K562 (cell line): Measurements from ENCODE around the gene SERPINA12. TPM values are rescaled to one million over a fixed set of nuclear protein-coding genes. Genes with fewer than 3 reads are reported as not detected.

Experiments used
- ATAC-seq: fragments of 200-7000 bp; cut with Tn5 transposase; 3 replicates; pipeline ENCODE4 v1.9.1; 2020; ENCODE audit warnings: moderate library complexity
- BruUV-seq: library from RNA; stranded (reverse); fragments of 400-500 nt; replicated peaks from 2 replicates; lab custom pipeline; 2021; lab: Mats Ljungman, UMichigan
- CTCF ChIA-PET: fragments of 300-600 bp; formaldehyde crosslinking; extraction: SDS; loops from one replicate; lab custom pipeline; 2021; ENCODE audit warnings: low intra/inter-chr PET ratio; lab: Yijun Ruan, JAX
- POLR2A ChIA-PET: fragments of 300-600, 350-650 bp; sonication (Branson Sonifier 250); formaldehyde crosslinking; extraction: SDS; loops from one replicate; lab custom pipeline; 2021; ENCODE audit warnings: antibody characterized with exemption, inconsistent platforms; lab: Yijun Ruan, JAX
- DNase-seq, 4 experiments: peaks; one replicate each; pipeline versions ENCODE4 v3.0.0 to v3.0.0-alpha.2; 2011 to 2018; ENCODE audit warnings: low spot score in 3 of 4, mixed read lengths in 3 of 4; ENCODE audit errors: extremely low read depth in 1 of 4
- FAIRE-seq: peaks from 2 replicates; lab custom pipeline; 2011; peaks lifted over from hg19 to GRCh38; lab: Jason Lieb, UNC
- H2AFZ ChIP-seq: 2 replicates; pipeline ENCODE4 v1.6.0; 2011; ENCODE audit warnings: low read depth, low read length, control low read depth, inconsistent platforms
- H3K27ac ChIP-seq: fragments of 200-600 bp; 3 replicates; pipeline ENCODE4 v1.8.0; 2011; ENCODE audit warnings: low read depth, mild to moderate bottlenecking, control low read depth, inconsistent platforms, low read length, moderate library complexity, mixed read lengths; ENCODE audit errors: extremely low read depth
- H3K27me3 ChIP-seq, 2 experiments: fragments of 300-600 bp in 1 of 2; 2 replicates in 1 of 2; 3 replicates in 1 of 2; pipeline versions ENCODE4 v1.6.0 to v1.8.0; 2011; ENCODE audit warnings: inconsistent platforms in 2 of 2, low read length in 2 of 2, mild to moderate bottlenecking in 1 of 2, mixed read lengths in 1 of 2, moderate library complexity in 1 of 2; ENCODE audit not compliant: control insufficient read depth in 2 of 2, insufficient read depth in 2 of 2
- H3K36me3 ChIP-seq: fragments of 300-600 bp; 3 replicates; pipeline ENCODE4 v1.8.0; 2011; ENCODE audit warnings: mild to moderate bottlenecking, low read length, inconsistent platforms; ENCODE audit not compliant: control insufficient read depth, insufficient read depth
- H3K4me1 ChIP-seq, 2 experiments: fragments of 200-600 bp in 1 of 2; replicated peaks in 1 of 2; 2 replicates in 1 of 2; 3 replicates in 1 of 2; pipeline versions ENCODE4 v1.5.1 to v1.8.0; 2011; ENCODE audit warnings: inconsistent platforms in 2 of 2, low read length in 2 of 2, mild to moderate bottlenecking in 1 of 2, mixed read lengths in 1 of 2, moderate library complexity in 1 of 2; ENCODE audit not compliant: control insufficient read depth in 2 of 2, insufficient read depth in 2 of 2
- H3K4me2 ChIP-seq: 2 replicates; pipeline ENCODE4 v1.6.1; 2011; ENCODE audit warnings: low read length, control low read depth, inconsistent platforms, mixed read lengths; ENCODE audit not compliant: insufficient read depth
- H3K4me3 ChIP-seq: fragments of 200-600 bp; sonication (generic), shearing (Covaris generic); 2 replicates; pipeline ENCODE4 v1.5.1; 2016; ENCODE audit warnings: control low read depth, inconsistent platforms
- H3K79me2 ChIP-seq: fragments of 200-600 bp; 3 replicates; pipeline ENCODE4 v1.8.0; 2011; ENCODE audit warnings: low read length, inconsistent platforms; ENCODE audit not compliant: control insufficient read depth, insufficient read depth
- H3K9ac ChIP-seq, 2 experiments: 2 replicates each; pipeline versions ENCODE4 v1.6.0 to v1.6.1; 2011; ENCODE audit warnings: low read depth in 2 of 2, low read length in 2 of 2, control low read depth in 1 of 2, inconsistent platforms in 1 of 2, mild to moderate bottlenecking in 1 of 2, mixed read lengths in 1 of 2; ENCODE audit not compliant: insufficient read depth in 1 of 2
- H3K9me1 ChIP-seq: one replicate; pipeline ENCODE4 v1.6.0; 2011; ENCODE audit warnings: inconsistent platforms, mild to moderate bottlenecking, low read length, moderate library complexity; ENCODE audit not compliant: control insufficient read depth, insufficient read depth
- H3K9me3 ChIP-seq: replicated peaks from 2 replicates; pipeline ENCODE4 v1.5.1; 2011; ENCODE audit warnings: low read depth, low read length, inconsistent platforms; ENCODE audit not compliant: control insufficient read depth, insufficient read depth
- H4K20me1 ChIP-seq: replicated peaks from 2 replicates; pipeline ENCODE4 v1.6.1; 2011; ENCODE audit warnings: low read length, inconsistent platforms, mixed read lengths; ENCODE audit not compliant: control insufficient read depth, insufficient read depth
- COPS2 ChIP-seq: fragments of 450-650 bp; conservative IDR thresholded peaks from 2 replicates; pipeline ENCODE4 v1.6.1; 2016; ENCODE audit warnings: mild to moderate bottlenecking, moderate library complexity
- CTBP1 ChIP-seq: fragments of 450-650 bp; IDR thresholded peaks from 2 replicates; pipeline ENCODE4 v1.6.1; 2016; ENCODE audit warnings: borderline replicate concordance
- FOXJ2 ChIP-seq: fragments of 200-800 bp; sonication (Bioruptor generic); IDR thresholded peaks from 2 replicates; pipeline ENCODE4 v1.6.1; 2016; ENCODE audit warnings: missing genetic modification characterization, missing compliant biosample characterization
- GABPA ChIP-seq: fragments of 200-800 bp; sonication (Bioruptor generic); conservative IDR thresholded peaks from 2 replicates; pipeline ENCODE4 v1.6.1; 2016; ENCODE audit warnings: low read depth, missing genetic modification characterization, missing compliant biosample characterization
- GABPB2 ChIP-seq: fragments of 250-450 bp; sonication (Bioruptor Pico); conservative IDR thresholded peaks from 2 replicates; pipeline ENCODE4 v1.5.1; 2021; ENCODE audit warnings: mild to moderate bottlenecking
- HDAC8 ChIP-seq: fragments of 450-650 bp; IDR thresholded peaks from 2 replicates; pipeline ENCODE4 v1.6.1; 2016; ENCODE audit warnings: mild to moderate bottlenecking, missing genetic modification characterization, moderate library complexity, missing compliant biosample characterization
- PHB ChIP-seq: fragments of 250-450 bp; sonication (Bioruptor Pico); IDR thresholded peaks from 2 replicates; pipeline ENCODE4 v1.5.0; 2021
- SETDB1 ChIP-seq: IDR thresholded peaks from one replicate; pipeline ENCODE4 v1.6.1; 2012; ENCODE audit warnings: low read length, control low read depth, inconsistent platforms
- SREBF1 ChIP-seq: fragments of 150-350 bp; IDR thresholded peaks from 2 replicates; pipeline ENCODE4 v1.6.1; 2014; ENCODE audit warnings: antibody characterized with exemption, low read depth, low read length, borderline replicate concordance
- TAL1 ChIP-seq: fragments of 450-650 bp; IDR thresholded peaks from 2 replicates; pipeline ENCODE4 v1.6.1; 2016; ENCODE audit warnings: mild to moderate bottlenecking
- ZBED1 ChIP-seq: IDR thresholded peaks from 2 replicates; pipeline ENCODE4 v1.6.1; 2014
- ZNF184 ChIP-seq: sonication (generic); formaldehyde crosslinking; IDR thresholded peaks from 2 replicates; pipeline ENCODE4 v1.5.0; 2020; ENCODE audit warnings: missing genetic modification reagents
- ZNF316 ChIP-seq: fragments of 450-650 bp; IDR thresholded peaks from 2 replicates; pipeline ENCODE4 v1.6.1; 2016
- ZNF766 ChIP-seq: fragments of 200-800 bp; sonication (Bioruptor generic); conservative IDR thresholded peaks from 2 replicates; pipeline ENCODE4 v1.6.1; 2016; ENCODE audit warnings: missing genetic modification characterization, missing compliant biosample characterization
- ZNF780A ChIP-seq: fragments of 250-450 bp; sonication (Bioruptor Pico); IDR thresholded peaks from 2 replicates; pipeline ENCODE4 v1.5.0; 2021; ENCODE audit warnings: mild to moderate bottlenecking
- WGBS: fragments of 100-300 bp; shearing (Covaris generic); methylation state at CpG from one replicate; pipeline ENCODE4 v1.1.6; 2016; ENCODE audit warnings: low coverage, mixed read lengths; ENCODE audit not compliant: insufficient coverage; ENCODE audit errors: missing lambda C conversion rate; 5-methylcytosine and 5-hydroxymethylcytosine counted together
- in situ Hi-C: fragments of 300-500 bp; cut with MboI; formaldehyde crosslinking; loops from 4 replicates; pipeline ENCODE4 v1.15.0; 2018; ENCODE audit warnings: inconsistent platforms, mixed read lengths
- intact Hi-C: fragments of 100-400 bp; cut with micrococcal nuclease; formaldehyde crosslinking; loops from 2 replicates; pipeline ENCODE4 v1.14.2; 2022
- polyA plus RNA-seq, 8 experiments: library from polyadenylated mRNA; depleted of rRNA in 4 of 8; stranded (reverse) in 5 of 8; unstranded in 3 of 8; fragments of >200 nt; fragmentation: Nextera tagmentation in 2 of 8; fragmentation: Illumina TruSeq in 1 of 8; extraction: Ambion mirVana in 2 of 8; extraction: Trizol in 1 of 8; gene quantifications; 2 replicates each; pipeline versions ENCODE4 v1.2.1 to v1.2.3, GENCODE V29; 2011 to 2014; ENCODE audit warnings: inconsistent platforms in 1 of 8, missing spikeins in 1 of 8
- total RNA-seq, 7 experiments: library from RNA; depleted of rRNA in 6 of 7; stranded (reverse); fragments of >200 nt in 6 of 7; fragmentation: Illumina TruSeq in 2 of 7; extraction: Trizol in 2 of 7; gene quantifications; 2 replicates each; pipeline versions ENCODE4 v1.2.1 to v1.2.3, GENCODE V29; 2011 to 2021; ENCODE audit warnings: low replicate concordance in 1 of 7
- TF ChIP-seq, protein P1 (sequence below): fragments of 200-800 bp; sonication (Bioruptor generic); IDR thresholded peaks from 2 replicates; pipeline ENCODE4 v1.6.1; 2017; ENCODE audit warnings: missing genetic modification characterization, missing compliant biosample characterization
- TF ChIP-seq, protein P2 (sequence below): fragments of 250-450 bp; sonication (Bioruptor Pico); IDR thresholded peaks from 2 replicates; pipeline ENCODE4 v1.5.0; 2020; ENCODE audit warnings: mild to moderate bottlenecking

SERPINA12 gene
- total and polyA plus RNA-seq, 9 of the 15 experiments (the other 6 are each of a cell fraction or from before 2014, with no cell fraction given) = not detected

- Histone ChIP-seq H3K4me1 (no peaks in the 10 kb centered on the region), H4K20me1 (no peaks in the 10 kb centered on the region), H3K36me3 (no peaks in the 10 kb centered on the region), H3K4me2 (no peak overlapping the region), H3K9ac (no peak overlapping the region), H3K4me3 (no peak overlapping the region), H3K9me3 (no peaks in the 10 kb centered on the region), H3K79me2 (no peaks in the 10 kb centered on the region), H3K9me1 (no peaks in the 10 kb centered on the region), H3K27ac (no peak overlapping the region), H3K27me3 (no peaks in the 10 kb centered on the region), H2AFZ (no peak overlapping the region)
- ATAC-seq (no peak), DNase-seq (no peak), FAIRE-seq (no peak)
- no TSS peak for BruUV-seq
- intact Hi-C loops (no loop called here), in situ Hi-C loops (no loop called here)
- ChIA-PET POLR2A (no interaction called here), CTCF (no interaction called here)
- 0% methylated on average over 3 of the region's 4 CpGs for WGBS
- TF ChIP-seq ZNF184 (CRISPR knock-in tag) (no peak), CTBP1 (no peak), SREBF1 (no peak), TAL1 (no peak), ZNF316 (no peak), PHB (no peak), COPS2 (no peak), GABPB2 (CRISPR knock-in tag) (no peak), GABPA (tag) (no peak), ZNF766 (no peak), ZBED1 (no peak), FOXJ2 (tag) (no peak), HDAC8 (tag) (no peak), ZNF780A (CRISPR knock-in tag) (no peak), SETDB1 (no peak)
- TF ChIP-seq, protein P1, sequence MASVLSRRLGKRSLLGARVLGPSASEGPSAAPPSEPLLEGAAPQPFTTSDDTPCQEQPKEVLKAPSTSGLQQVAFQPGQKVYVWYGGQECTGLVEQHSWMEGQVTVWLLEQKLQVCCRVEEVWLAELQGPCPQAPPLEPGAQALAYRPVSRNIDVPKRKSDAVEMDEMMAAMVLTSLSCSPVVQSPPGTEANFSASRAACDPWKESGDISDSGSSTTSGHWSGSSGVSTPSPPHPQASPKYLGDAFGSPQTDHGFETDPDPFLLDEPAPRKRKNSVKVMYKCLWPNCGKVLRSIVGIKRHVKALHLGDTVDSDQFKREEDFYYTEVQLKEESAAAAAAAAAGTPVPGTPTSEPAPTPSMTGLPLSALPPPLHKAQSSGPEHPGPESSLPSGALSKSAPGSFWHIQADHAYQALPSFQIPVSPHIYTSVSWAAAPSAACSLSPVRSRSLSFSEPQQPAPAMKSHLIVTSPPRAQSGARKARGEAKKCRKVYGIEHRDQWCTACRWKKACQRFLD (CRISPR knock-in tag) = no peak
- TF ChIP-seq, protein P2, sequence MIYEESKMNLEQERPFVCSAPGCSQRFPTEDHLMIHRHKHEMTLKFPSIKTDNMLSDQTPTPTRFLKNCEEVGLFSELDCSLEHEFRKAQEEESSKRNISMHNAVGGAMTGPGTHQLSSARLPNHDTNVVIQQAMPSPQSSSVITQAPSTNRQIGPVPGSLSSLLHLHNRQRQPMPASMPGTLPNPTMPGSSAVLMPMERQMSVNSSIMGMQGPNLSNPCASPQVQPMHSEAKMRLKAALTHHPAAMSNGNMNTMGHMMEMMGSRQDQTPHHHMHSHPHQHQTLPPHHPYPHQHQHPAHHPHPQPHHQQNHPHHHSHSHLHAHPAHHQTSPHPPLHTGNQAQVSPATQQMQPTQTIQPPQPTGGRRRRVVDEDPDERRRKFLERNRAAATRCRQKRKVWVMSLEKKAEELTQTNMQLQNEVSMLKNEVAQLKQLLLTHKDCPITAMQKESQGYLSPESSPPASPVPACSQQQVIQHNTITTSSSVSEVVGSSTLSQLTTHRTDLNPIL (CRISPR knock-in tag) = no peak
These were observed 41.3 kb downstream of the SERPINA12 start for GRCh38 chr14:94467728-94468520.
